ENCODE results near the gene OR11H6. TPM values are rescaled to one million over a fixed set of nuclear protein-coding genes. Genes with fewer than 3 reads are reported as not detected.
"Not testable (repeated sequence)": the region's sequence is repeated elsewhere in the genome, so short reads cannot be mapped to it uniquely, and the experiment has no call there.

The OR11H6 gene
- total and polyA plus RNA-seq, 9 donors = not detected

GRCh38 chr14:20191396-20191795, 32.1 kb upstream of the OR11H6 start:
- intact Hi-C loops (cut with DNase I) = no loop called here
- no peak for TF ChIP-seq CTCF (IDR thresholded peaks at IDR 0.05)
- no peak for TF ChIP-seq POLR2A (IDR thresholded peaks at IDR 0.05)
- TF ChIP-seq EP300 (IDR thresholded peaks at IDR 0.05) = no peak
- no peaks in the 10 kb centered on the region for H3K4me1 ChIP-seq (ENCODE audit: insufficient read depth)
- H3K27me3 ChIP-seq = no peaks in the 10 kb centered on the region
- DNase-seq = no peak
- no peak overlapping the region for H3K4me3 ChIP-seq
- 68 to 80% (median 69%) methylated on average over 3 of the region's 3 CpGs for WGBS, 3 donors
- H3K9me3 ChIP-seq = no peaks in the 10 kb centered on the region
- no peak overlapping the region for H3K27ac ChIP-seq
- no peaks in the 10 kb centered on the region for H3K36me3 ChIP-seq

- H3K27me3 ChIP-seq = no peaks in the 10 kb centered on the region
- DNase-seq = no peak
- intact Hi-C loops (cut with DNase I) = no loop called here
- no peaks in the 10 kb centered on the region for H3K9me3 ChIP-seq
- TF ChIP-seq EP300 (IDR thresholded peaks at IDR 0.05) (no peak), POLR2A (IDR thresholded peaks at IDR 0.05) (no peak), CTCF (IDR thresholded peaks at IDR 0.05) (no peak)
- H3K36me3 ChIP-seq = no peaks in the 10 kb centered on the region
- no peak overlapping the region for H3K4me3 ChIP-seq
- no peak overlapping the region for H3K27ac ChIP-seq
- no peaks in the 10 kb centered on the region for H3K4me1 ChIP-seq (ENCODE audit: insufficient read depth)
Observed at GRCh38 chr14:20194101-20194500, 29.4 kb upstream of the OR11H6 start.

- H3K27ac ChIP-seq; H3K9me3 ChIP-seq; intact Hi-C loops (cut with DNase I); H3K4me1 ChIP-seq (ENCODE audit: insufficient read depth); DNase-seq; H3K4me3 ChIP-seq; H3K36me3 ChIP-seq; H3K27me3 ChIP-seq: not testable (repeated sequence)
- WGBS, 3 donors = 60 to 67% (median 63%) methylated on average over 6 of the region's 6 CpGs
Observed at GRCh38 chr14:20195170-20195569, 28.3 kb upstream of the OR11H6 start.

- Histone ChIP-seq H3K9me3 (no peaks in the 10 kb centered on the region), H3K27me3 (no peaks in the 10 kb centered on the region), H3K27ac (no peak overlapping the region), H3K4me3 (no peak overlapping the region), H3K4me1 (ENCODE audit: insufficient read depth) (no peaks in the 10 kb centered on the region), H3K36me3 (no peaks in the 10 kb centered on the region)
- intact Hi-C loops (cut with DNase I) = no loop called here
- DNase-seq = no peak
- TF ChIP-seq EP300 (IDR thresholded peaks at IDR 0.05) = no peak
- TF ChIP-seq POLR2A (IDR thresholded peaks at IDR 0.05) = no peak
- TF ChIP-seq CTCF (IDR thresholded peaks at IDR 0.05) = no peak
- WGBS, 3 donors = 14 to 50% (median 27%) methylated on average over 2 of the region's 2 CpGs
Observed at GRCh38 chr14:20195911-20196310, 27.6 kb upstream of the OR11H6 start.

- TF ChIP-seq EP300 (IDR thresholded peaks at IDR 0.05) (no peak), CTCF (IDR thresholded peaks at IDR 0.05) (no peak), POLR2A (IDR thresholded peaks at IDR 0.05) (no peak)
- Histone ChIP-seq H3K4me1 (ENCODE audit: insufficient read depth) (no peaks in the 10 kb centered on the region), H3K4me3 (no peak overlapping the region), H3K27me3 (no peaks in the 10 kb centered on the region), H3K36me3 (no peaks in the 10 kb centered on the region), H3K27ac (no peak overlapping the region), H3K9me3 (no peaks in the 10 kb centered on the region)
- DNase-seq = no peak
- 69 to 88% (median 84%) methylated on average over 5 to 6 of the region's 6 CpGs for WGBS, 3 donors
- intact Hi-C loops (cut with DNase I) = no loop called here
Observed at GRCh38 chr14:20197459-20197858, 26.1 kb upstream of the OR11H6 start.
